Measurements from ENCODE around the gene CNOT6. TPM values are rescaled to one million over a fixed set of nuclear protein-coding genes. Genes with fewer than 3 reads are reported as not detected.
"Not testable (repeated sequence)": the region's sequence is repeated elsewhere in the genome, so short reads cannot be mapped to it uniquely, and the experiment has no call there.

Gene CNOT6
- total RNA-seq, 1 experiment from 2014 or later = 73.1 TPM

DNA sequence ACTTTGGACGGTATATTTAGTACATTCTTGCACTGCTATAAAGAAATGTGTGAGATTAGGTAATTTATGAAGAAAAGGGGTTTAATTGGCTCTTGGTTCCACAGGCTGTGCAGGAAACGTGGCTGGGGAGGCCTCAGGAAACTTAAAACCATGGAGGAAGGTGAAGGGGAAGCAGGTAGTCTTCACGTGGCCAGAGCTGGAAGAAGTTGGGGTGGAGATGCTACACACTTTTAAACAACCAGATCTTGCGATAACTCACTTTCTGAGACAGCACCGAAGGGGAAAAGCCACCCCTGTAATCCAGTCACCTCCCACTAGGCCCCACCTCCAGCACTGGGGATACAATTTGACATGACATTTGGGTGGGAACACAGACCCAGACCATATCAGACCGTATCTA, 13.5 kb downstream of the CNOT6 start:
- no peak for DNase-seq (ENCODE audit: unreplicated experiment)
- BruUV-seq (replicated peaks) = no TSS peak
- intact Hi-C loops (cut with micrococcal nuclease) = no loop called here
- TF ChIP-seq, protein P1, sequence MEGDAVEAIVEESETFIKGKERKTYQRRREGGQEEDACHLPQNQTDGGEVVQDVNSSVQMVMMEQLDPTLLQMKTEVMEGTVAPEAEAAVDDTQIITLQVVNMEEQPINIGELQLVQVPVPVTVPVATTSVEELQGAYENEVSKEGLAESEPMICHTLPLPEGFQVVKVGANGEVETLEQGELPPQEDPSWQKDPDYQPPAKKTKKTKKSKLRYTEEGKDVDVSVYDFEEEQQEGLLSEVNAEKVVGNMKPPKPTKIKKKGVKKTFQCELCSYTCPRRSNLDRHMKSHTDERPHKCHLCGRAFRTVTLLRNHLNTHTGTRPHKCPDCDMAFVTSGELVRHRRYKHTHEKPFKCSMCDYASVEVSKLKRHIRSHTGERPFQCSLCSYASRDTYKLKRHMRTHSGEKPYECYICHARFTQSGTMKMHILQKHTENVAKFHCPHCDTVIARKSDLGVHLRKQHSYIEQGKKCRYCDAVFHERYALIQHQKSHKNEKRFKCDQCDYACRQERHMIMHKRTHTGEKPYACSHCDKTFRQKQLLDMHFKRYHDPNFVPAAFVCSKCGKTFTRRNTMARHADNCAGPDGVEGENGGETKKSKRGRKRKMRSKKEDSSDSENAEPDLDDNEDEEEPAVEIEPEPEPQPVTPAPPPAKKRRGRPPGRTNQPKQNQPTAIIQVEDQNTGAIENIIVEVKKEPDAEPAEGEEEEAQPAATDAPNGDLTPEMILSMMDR (IDR thresholded peaks at IDR 0.05; ENCODE audit: unreplicated experiment) = no peak
- Mint-ChIP-seq H3K36me3 (ENCODE audit: insufficient read depth, unreplicated experiment) (peaks cover 27% of the 10 kb centered on the region), H3K9me3 (ENCODE audit: unreplicated experiment) (no peaks in the 10 kb centered on the region), H3K4me1 (ENCODE audit: insufficient read depth, unreplicated experiment) (peaks cover 8% of the 10 kb centered on the region), H3K4me3 (ENCODE audit: unreplicated experiment) (no peak overlapping the region), H3K27ac (ENCODE audit: low read depth, unreplicated experiment) (no peak overlapping the region), H3K27me3 (ENCODE audit: insufficient read depth, unreplicated experiment) (no peaks in the 10 kb centered on the region)
- ChIA-PET CTCF (no interaction called here), POLR2A (interaction anchor here (1.2 to 1.6 kb wide), 3 partner anchors 12 to 15 kb away, joined by 3 to 5 read pairs (median 5); partner anchors contain the start of gene CNOT6)

DNA sequence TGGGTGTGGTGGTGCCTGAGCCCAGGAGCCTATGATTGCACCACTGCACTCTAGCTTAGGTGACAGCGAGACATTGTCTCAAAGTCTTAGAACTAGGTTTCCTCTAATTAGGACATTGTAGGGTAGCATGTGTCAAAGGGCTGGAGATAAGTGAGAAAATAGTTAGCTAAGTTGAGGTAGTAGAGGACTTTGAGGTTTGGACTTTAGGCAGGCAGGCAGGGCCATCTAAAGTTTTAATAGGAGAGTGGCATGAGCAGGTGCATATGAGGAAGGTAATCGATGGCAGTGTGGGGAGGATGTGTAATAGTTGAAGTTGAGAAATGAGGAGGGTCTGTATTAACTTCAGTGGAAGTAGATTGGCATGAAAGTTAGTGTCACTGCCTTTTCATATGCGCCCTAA, 21.1 kb downstream of the CNOT6 start:
- Mint-ChIP-seq H3K36me3 (ENCODE audit: insufficient read depth, unreplicated experiment) (peaks cover 38% of the 10 kb centered on the region), H3K27me3 (ENCODE audit: insufficient read depth, unreplicated experiment) (no peaks in the 10 kb centered on the region), H3K27ac (ENCODE audit: low read depth, unreplicated experiment) (peak overlapping the region; percentile 49), H3K4me3 (ENCODE audit: unreplicated experiment) (no peak overlapping the region), H3K9me3 (ENCODE audit: unreplicated experiment) (no peaks in the 10 kb centered on the region), H3K4me1 (ENCODE audit: insufficient read depth, unreplicated experiment) (peaks cover 23% of the 10 kb centered on the region)
- ChIA-PET CTCF (interaction anchor here (0.6 to 1.6 kb wide), 2 partner anchors 221 to 309 kb away, joined by 3 to 4 read pairs; no protein-coding TSS in a partner anchor), POLR2A (interaction anchor here (1.5 kb wide), 1 partner anchor 20 kb away, joined by 7 read pairs; no protein-coding TSS in a partner anchor)
- TF ChIP-seq, protein P1 (IDR thresholded peaks at IDR 0.05; ENCODE audit: unreplicated experiment) = no peak
- intact Hi-C loops (cut with micrococcal nuclease) = no loop called here
- no peak for DNase-seq (ENCODE audit: unreplicated experiment)
- no TSS peak for BruUV-seq (replicated peaks)

DNA sequence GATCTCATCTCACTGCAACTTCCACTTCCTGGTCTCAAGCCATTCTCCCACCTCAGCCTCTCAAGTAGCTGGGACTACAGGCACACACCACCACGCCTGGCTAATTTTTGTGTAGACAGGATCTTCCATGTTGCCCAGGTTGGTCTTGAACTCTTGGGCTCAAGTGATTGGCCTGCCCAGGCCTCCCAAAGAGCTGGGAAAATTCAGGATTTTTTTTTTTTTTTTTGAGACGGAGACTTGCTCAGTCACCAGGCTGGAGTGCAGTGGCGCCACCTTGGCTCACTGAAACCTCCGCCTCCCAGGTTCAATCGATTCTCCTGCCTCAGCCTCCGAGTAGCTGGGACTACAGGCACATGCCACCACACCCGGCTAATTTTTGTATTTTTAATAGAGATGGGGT, 21.8 kb downstream of the CNOT6 start:
- CTCF ChIA-PET; H3K4me3 Mint-ChIP-seq (ENCODE audit: unreplicated experiment); DNase-seq (ENCODE audit: unreplicated experiment); BruUV-seq (replicated peaks); H3K27ac Mint-ChIP-seq (ENCODE audit: low read depth, unreplicated experiment); POLR2A ChIA-PET; intact Hi-C loops (cut with micrococcal nuclease); H3K9me3 Mint-ChIP-seq (ENCODE audit: unreplicated experiment); H3K27me3 Mint-ChIP-seq (ENCODE audit: insufficient read depth, unreplicated experiment): not testable (repeated sequence)
- peaks cover 26% of the 10 kb centered on the region for H3K4me1 Mint-ChIP-seq (ENCODE audit: insufficient read depth, unreplicated experiment)
- peaks cover 38% of the 10 kb centered on the region for H3K36me3 Mint-ChIP-seq (ENCODE audit: insufficient read depth, unreplicated experiment)

DNA sequence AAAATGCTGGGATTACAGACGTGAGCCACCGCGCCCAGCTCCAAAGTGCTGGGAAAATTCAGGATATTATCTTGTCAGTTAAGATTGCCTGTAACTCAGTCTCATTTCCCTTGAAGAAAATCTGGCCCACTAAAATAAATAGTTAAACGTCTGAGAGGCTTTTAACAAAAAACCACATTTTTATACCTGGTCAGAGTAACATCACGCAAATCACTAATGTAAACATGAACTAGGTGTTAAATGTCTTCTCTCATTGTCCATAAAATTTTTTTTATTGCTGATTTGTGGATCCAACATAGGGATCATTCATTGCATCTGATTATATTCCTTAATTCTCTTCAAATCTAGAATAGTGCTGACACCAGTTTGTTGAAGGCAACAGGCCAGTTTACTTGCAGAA, 22.3 kb downstream of the CNOT6 start:
- TF ChIP-seq, protein P1 (IDR thresholded peaks at IDR 0.05; ENCODE audit: unreplicated experiment) = no peak
- CTCF ChIA-PET = no interaction called here
- Mint-ChIP-seq H3K4me1 (ENCODE audit: insufficient read depth, unreplicated experiment) (peaks cover 31% of the 10 kb centered on the region), H3K27me3 (ENCODE audit: insufficient read depth, unreplicated experiment) (no peaks in the 10 kb centered on the region), H3K4me3 (ENCODE audit: unreplicated experiment) (no peak overlapping the region), H3K27ac (ENCODE audit: low read depth, unreplicated experiment) (no peak overlapping the region), H3K9me3 (ENCODE audit: unreplicated experiment) (no peaks in the 10 kb centered on the region), H3K36me3 (ENCODE audit: insufficient read depth, unreplicated experiment) (peaks cover 38% of the 10 kb centered on the region)
- POLR2A ChIA-PET = no interaction called here
- no peak for DNase-seq (ENCODE audit: unreplicated experiment)
- intact Hi-C loops (cut with micrococcal nuclease) = no loop called here
- BruUV-seq (replicated peaks) = no TSS peak

DNA sequence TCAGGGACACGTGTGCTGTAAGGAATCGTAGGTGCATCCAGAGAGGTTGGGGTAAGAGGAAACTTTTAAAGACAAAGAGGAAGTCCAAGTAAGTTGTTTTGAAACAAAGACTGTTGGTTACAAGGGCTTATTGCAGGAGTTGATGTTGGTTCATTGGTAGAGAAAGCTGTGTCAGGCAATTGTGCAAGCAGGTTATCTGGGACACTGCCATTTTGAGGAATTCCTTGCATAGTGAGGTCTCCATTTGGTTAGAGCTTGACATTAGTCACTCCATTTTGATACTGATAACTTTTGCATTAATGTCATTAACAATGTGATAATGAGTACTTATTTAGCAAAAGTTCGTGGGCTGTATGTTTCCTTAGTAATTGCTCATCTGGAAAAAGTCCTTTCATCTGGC, 24.9 kb downstream of the CNOT6 start:
- Mint-ChIP-seq H3K36me3 (ENCODE audit: insufficient read depth, unreplicated experiment) (peaks cover 28% of the 10 kb centered on the region), H3K4me1 (ENCODE audit: insufficient read depth, unreplicated experiment) (peaks cover 55% of the 10 kb centered on the region), H3K27me3 (ENCODE audit: insufficient read depth, unreplicated experiment) (no peaks in the 10 kb centered on the region), H3K27ac (ENCODE audit: low read depth, unreplicated experiment) (peak overlapping the region; percentile 37), H3K4me3 (ENCODE audit: unreplicated experiment) (no peak overlapping the region), H3K9me3 (ENCODE audit: unreplicated experiment) (no peaks in the 10 kb centered on the region)
- DNase-seq (ENCODE audit: unreplicated experiment) = no peak
- CTCF ChIA-PET = interaction anchor here (0.9 to 1.0 kb wide), 2 partner anchors 190 to 226 kb away, joined by 3 read pairs; no protein-coding TSS in a partner anchor
- TF ChIP-seq, protein P1 (IDR thresholded peaks at IDR 0.05; ENCODE audit: unreplicated experiment) = no peak
- intact Hi-C loops (cut with micrococcal nuclease) = no loop called here
- POLR2A ChIA-PET = interaction anchor here (1.3 to 3.5 kb wide), 2 partner anchors 11 to 24 kb away, joined by 5 to 18 read pairs; partner anchors contain the start of gene CNOT6
- BruUV-seq (replicated peaks) = no TSS peak
